Daoy (cell line): ENCODE measurements around the gene ALKBH6. TPM values are rescaled to one million over a fixed set of nuclear protein-coding genes. Genes with fewer than 3 reads are reported as not detected.

ENCODE experiments used
- DNase-seq: peaks from one replicate; pipeline ENCODE4 v3.0.0-alpha.2; 2015; ENCODE audit warnings: low read depth
- total RNA-seq: library from RNA; depleted of rRNA; stranded (reverse); fragments of >200 nt; shearing (Covaris generic); gene quantifications from 2 replicates; pipeline ENCODE4 v1.2.3, GENCODE V29; 2014

The ALKBH6 gene
- total RNA-seq, 1 experiment from 2014 or later, result 32.2 TPM

- DNase-seq, result peak; percentile 36
These were observed 16.5 kb upstream of the ALKBH6 start for GRCh38 chr19:36030264-36031148.

- DNase-seq, result no peak
These were observed 14.5 kb upstream of the ALKBH6 start for GRCh38 chr19:36028313-36029041.

- DNase-seq, result no peak
These were observed 13.7 kb upstream of the ALKBH6 start for GRCh38 chr19:36027696-36028095.

- DNase-seq, result no peak
These were observed 12.3 kb upstream of the ALKBH6 start for GRCh38 chr19:36026091-36026876.

GRCh38 chr19:36025541-36025940 lies 11.5 kb upstream of the ALKBH6 start:
- no peak for DNase-seq

- no peak for DNase-seq
These were observed 9.4 kb upstream of the ALKBH6 start for GRCh38 chr19:36023432-36023831.

GRCh38 chr19:36019061-36019670 lies 5.2 kb upstream of the ALKBH6 start:
- no peak for DNase-seq

- no peak for DNase-seq
These were observed 567 bp downstream of the ALKBH6 start for GRCh38 chr19:36013280-36014011.

- no peak for DNase-seq
These were observed 3.6 kb downstream of the ALKBH6 start for GRCh38 chr19:36010402-36010801.

GRCh38 chr19:36009633-36010379 lies 4.2 kb downstream of the ALKBH6 start:
- no peak for DNase-seq

- peak; percentile 73 for DNase-seq
These were observed 4.8 kb downstream of the ALKBH6 start for GRCh38 chr19:36009220-36009619.

GRCh38 chr19:36008336-36008978 lies 5.6 kb downstream of the ALKBH6 start, which contains the start of gene SYNE4:
TSS of gene SYNE4 (minus strand) at chr19:36008813. CDS start at chr19:36008681, 132 bp downstream.
- DNase-seq, result no peak

GRCh38 chr19:36006955-36007354 lies 7.1 kb downstream of the ALKBH6 start:
- DNase-seq, result no peak

GRCh38 chr19:36003284-36003683 lies 10.7 kb downstream of the ALKBH6 start:
- DNase-seq, result no peak

GRCh38 chr19:36001605-36002004 lies 12.4 kb downstream of the ALKBH6 start:
- no peak for DNase-seq

- no peak for DNase-seq
These were observed 17.2 kb downstream of the ALKBH6 start for GRCh38 chr19:35996777-35997176.

- DNase-seq, result peak; percentile 97
These were observed 18.7 kb downstream of the ALKBH6 start, which contains the start of gene SDHAF1 for GRCh38 chr19:35995048-35995993. TSS of gene SDHAF1 (plus strand) at chr19:35995188. CDS start at chr19:35995275, 87 bp downstream.

GRCh38 chr19:35993923-35994598 lies 20.0 kb downstream of the ALKBH6 start:
- no peak for DNase-seq
